HG03025 (cell line): ENCODE results near the gene CCL13.

Source experiments
- ATAC-seq: cut with Tn5 transposase; IDR thresholded peaks from one replicate; pipeline ENCODE4 v1.9.1; 2021; ENCODE audit warnings: mild to moderate bottlenecking, moderate library complexity; ENCODE audit not compliant: unreplicated experiment, low FRiP score

The CCL13 gene

GRCh38 chr17:34382621-34383124 lies 26.4 kb downstream of the CCL13 start:
- ATAC-seq: no peak

GRCh38 chr17:34383216-34383615 lies 26.9 kb downstream of the CCL13 start:
- ATAC-seq: no peak

- no peak for ATAC-seq
These were observed 28.0 kb downstream of the CCL13 start for GRCh38 chr17:34384271-34384670.

- ATAC-seq: no peak
These were observed 28.7 kb downstream of the CCL13 start for GRCh38 chr17:34384822-34385605.

- no peak for ATAC-seq
These were observed 30.0 kb downstream of the CCL13 start for GRCh38 chr17:34386343-34386696.

GRCh38 chr17:34386697-34387550 lies 30.6 kb downstream of the CCL13 start:
- no peak for ATAC-seq

- ATAC-seq: no peak
These were observed 31.3 kb downstream of the CCL13 start for GRCh38 chr17:34387566-34387965.

GRCh38 chr17:34389126-34389750 lies 33.0 kb downstream of the CCL13 start:
- no peak for ATAC-seq

- ATAC-seq: no peak
These were observed 34.4 kb downstream of the CCL13 start for GRCh38 chr17:34390649-34391048.

GRCh38 chr17:34391241-34391640 lies 35.0 kb downstream of the CCL13 start:
- no peak for ATAC-seq

GRCh38 chr17:34393401-34393800 lies 37.1 kb downstream of the CCL13 start:
- no peak for ATAC-seq

GRCh38 chr17:34397265-34397664 lies 41.0 kb downstream of the CCL13 start:
- no peak for ATAC-seq

GRCh38 chr17:34398990-34399389 lies 42.7 kb downstream of the CCL13 start:
- ATAC-seq: no peak

- no peak for ATAC-seq
These were observed 43.4 kb downstream of the CCL13 start for GRCh38 chr17:34399725-34400124.

GRCh38 chr17:34400301-34400931 lies 44.1 kb downstream of the CCL13 start:
- no peak for ATAC-seq

- no peak for ATAC-seq
These were observed 44.9 kb downstream of the CCL13 start for GRCh38 chr17:34401165-34401564.

- ATAC-seq: no peak
These were observed 46.7 kb downstream of the CCL13 start for GRCh38 chr17:34403006-34403405.

- no peak for ATAC-seq
These were observed 49.9 kb downstream of the CCL13 start for GRCh38 chr17:34406226-34406625.
